Mesothelial cell of epicardium (in vitro differentiated cells): ENCODE results near the gene BMAL2. TPM values are rescaled to one million over a fixed set of nuclear protein-coding genes. Genes with fewer than 3 reads are reported as not detected.

ENCODE experiments used
- DNase-seq, 2 experiments: peaks; one replicate each; pipeline ENCODE4 v3.0.0; 2021; ENCODE audit warnings: low spot score in 2 of 2; ENCODE audit not compliant: unreplicated experiment in 2 of 2
- H3K27ac Mint-ChIP-seq: 2 replicates; pipeline ENCODE4 v1.8.0; 2021; ENCODE audit warnings: mixed read lengths
- H3K27me3 Mint-ChIP-seq: 2 replicates; pipeline ENCODE4 v1.8.0; 2021; ENCODE audit warnings: low read depth, mixed read lengths
- H3K36me3 Mint-ChIP-seq: 2 replicates; pipeline ENCODE4 v1.8.0; 2021; ENCODE audit warnings: mixed read lengths
- H3K4me1 Mint-ChIP-seq: 2 replicates; pipeline ENCODE4 v1.8.0; 2021; ENCODE audit warnings: mixed read lengths
- H3K4me3 Mint-ChIP-seq: 2 replicates; pipeline ENCODE4 v1.8.0; 2021; ENCODE audit warnings: mild to moderate bottlenecking, moderate library complexity, mixed read lengths
- H3K9me3 Mint-ChIP-seq: 2 replicates; pipeline ENCODE4 v1.8.0; 2021; ENCODE audit warnings: mixed read lengths
- CTCF ChIP-seq: fragments of 200-600 bp; sonication (generic); IDR thresholded peaks from one replicate; pipeline ENCODE4 v1.5.0; 2021; ENCODE audit warnings: antibody characterized with exemption; ENCODE audit not compliant: unreplicated experiment
- total RNA-seq: library from RNA; stranded (reverse); gene quantifications from 3 replicates; pipeline ENCODE4 v1.2.1, GENCODE V29; 2021

Gene BMAL2
- total RNA-seq, 1 donor from 2014 or later = 3.8 TPM

GRCh38 chr12:27299102-27299501 is 33.5 kb upstream of the BMAL2 start:
- H3K36me3 Mint-ChIP-seq = peaks cover 39% of the 10 kb centered on the region
- no peaks in the 10 kb centered on the region for H3K27me3 Mint-ChIP-seq
- H3K27ac Mint-ChIP-seq = no peak overlapping the region
- DNase-seq = no peak
- no peak overlapping the region for H3K4me3 Mint-ChIP-seq
- TF ChIP-seq CTCF = no peak
- peaks cover 2% of the 10 kb centered on the region for H3K4me1 Mint-ChIP-seq
- H3K9me3 Mint-ChIP-seq = peaks cover 14% of the 10 kb centered on the region

- H3K36me3 Mint-ChIP-seq = peaks cover 39% of the 10 kb centered on the region
- TF ChIP-seq CTCF = no peak
- H3K27me3 Mint-ChIP-seq = no peaks in the 10 kb centered on the region
- no peak overlapping the region for H3K27ac Mint-ChIP-seq
- no peak for DNase-seq
- H3K4me1 Mint-ChIP-seq = peaks cover 2% of the 10 kb centered on the region
- no peak overlapping the region for H3K4me3 Mint-ChIP-seq
- H3K9me3 Mint-ChIP-seq = peaks cover 14% of the 10 kb centered on the region
Measured at GRCh38 chr12:27300226-27300625, 32.4 kb upstream of the BMAL2 start.

GRCh38 chr12:27303139-27304111 is 29.2 kb upstream of the BMAL2 start:
- no peak for TF ChIP-seq CTCF
- Mint-ChIP-seq H3K36me3 (peaks cover 30% of the 10 kb centered on the region), H3K4me3 (no peak overlapping the region), H3K27me3 (no peaks in the 10 kb centered on the region), H3K9me3 (peaks cover 12% of the 10 kb centered on the region), H3K27ac (no peak overlapping the region), H3K4me1 (peaks cover 7% of the 10 kb centered on the region)
- no peak for DNase-seq

- H3K4me3 Mint-ChIP-seq = no peak overlapping the region
- TF ChIP-seq CTCF = no peak
- peaks cover 7% of the 10 kb centered on the region for H3K4me1 Mint-ChIP-seq
- no peaks in the 10 kb centered on the region for H3K9me3 Mint-ChIP-seq
- no peak for DNase-seq
- H3K36me3 Mint-ChIP-seq = peaks cover 25% of the 10 kb centered on the region
- H3K27me3 Mint-ChIP-seq = no peaks in the 10 kb centered on the region
- no peak overlapping the region for H3K27ac Mint-ChIP-seq
Measured at GRCh38 chr12:27304856-27305255, 27.8 kb upstream of the BMAL2 start.

GRCh38 chr12:27305673-27306456 is 26.8 kb upstream of the BMAL2 start:
- Mint-ChIP-seq H3K4me3 (no peak overlapping the region), H3K4me1 (peaks cover 8% of the 10 kb centered on the region), H3K27ac (peak overlapping the region; percentile 86), H3K36me3 (peaks cover 20% of the 10 kb centered on the region), H3K9me3 (no peaks in the 10 kb centered on the region), H3K27me3 (no peaks in the 10 kb centered on the region)
- TF ChIP-seq CTCF = peak; percentile 62
- no peak for DNase-seq
